HCT116 (cell line): Measurements from ENCODE around the gene NAV3. TPM values are rescaled to one million over a fixed set of nuclear protein-coding genes. Genes with fewer than 3 reads are reported as not detected.

Experiments used
- ATAC-seq: fragments of 200-7000 bp; cut with Tn5 transposase; 2 replicates; pipeline ENCODE4 v1.9.1; 2020; ENCODE audit warnings: mild to moderate bottlenecking, moderate library complexity
- BruUV-seq: library from RNA; stranded (reverse); fragments of 400-500 nt; replicated peaks from 2 replicates; lab custom pipeline; 2021; lab: Mats Ljungman, UMichigan
- CTCF ChIA-PET: fragments of 300-600 bp; sonication (Branson Sonifier 250); formaldehyde crosslinking; loops from one replicate; lab custom pipeline; 2021; ENCODE audit warnings: antibody characterized with exemption; lab: Charles Lee
- POLR2A ChIA-PET: fragments of 300-600, 350-600 bp; sonication (Branson Sonifier 250); formaldehyde crosslinking; loops from one replicate; lab custom pipeline; 2021; ENCODE audit warnings: antibody characterized with exemption; lab: Charles Lee
- RAD21 ChIA-PET, 2 experiments: fragments of 300-600 bp; sonication (Branson Sonifier 250); formaldehyde crosslinking; loops; one replicate each; lab custom pipeline; 2023; ENCODE audit warnings: low total read pairs in 2 of 2; ENCODE audit not compliant: uncharacterized antibody in 2 of 2, unreplicated experiment in 2 of 2, low non-redundant PET in 1 of 2; lab: Charles Lee
- DNase-seq: peaks from one replicate; pipeline ENCODE4 v3.0.0-alpha.2; 2010; ENCODE audit warnings: low read depth, low spot score
- H2AFZ ChIP-seq: fragments of 200-600 bp; shearing (Covaris generic), sonication (generic); 2 replicates; pipeline ENCODE4 v1.6.1; 2017; ENCODE audit warnings: low read depth, mixed run types, mixed read lengths, antibody characterized with exemption, low read length; ENCODE audit not compliant: poor library complexity, severe bottlenecking
- H3K27ac ChIP-seq: 2 replicates; pipeline ENCODE4 v1.5.1; 2012; ENCODE audit warnings: low read depth, low read length
- H3K27me3 ChIP-seq: fragments of 200-600 bp; sonication (generic); 2 replicates; pipeline ENCODE4 v1.6.1; 2016; ENCODE audit warnings: mixed run types, low read length, mixed read lengths; ENCODE audit not compliant: insufficient read depth
- H3K36me3 ChIP-seq, 2 experiments: fragments of 200-500 bp in 1 of 2; fragments of 200-600 bp in 1 of 2; sonication (Bioruptor generic) in 1 of 2; sonication (generic) in 1 of 2; 2 replicates each; pipeline versions ENCODE4 v1.5.1 to v1.6.1; 2014 to 2016; ENCODE audit warnings: low read length in 2 of 2, inconsistent platforms in 1 of 2, mixed read lengths in 1 of 2, mixed run types in 1 of 2; ENCODE audit not compliant: insufficient read depth in 2 of 2, control insufficient read depth in 1 of 2
- H3K4me1 ChIP-seq, 2 experiments: fragments of 200-600 bp in 1 of 2; sonication (generic) in 1 of 2; 2 replicates each; pipeline versions ENCODE4 v1.5.1 to v1.6.1; 2012 to 2017; ENCODE audit warnings: low read length in 2 of 2, inconsistent platforms in 1 of 2, mild to moderate bottlenecking in 1 of 2, mixed read lengths in 1 of 2, mixed run types in 1 of 2, moderate library complexity in 1 of 2; ENCODE audit not compliant: insufficient read depth in 2 of 2, control insufficient read depth in 1 of 2
- H3K4me2 ChIP-seq: fragments of 200-600 bp; sonication (generic); 2 replicates; pipeline ENCODE4 v1.6.1; 2017; ENCODE audit warnings: mixed run types, low read length, mixed read lengths
- H3K4me3 ChIP-seq, 2 experiments: fragments of 200-600 bp in 1 of 2; sonication (generic) in 1 of 2; replicated peaks in 1 of 2; 2 replicates each; pipeline ENCODE4 v1.5.1; 2011 to 2016; ENCODE audit warnings: low read length in 2 of 2, control low read depth in 1 of 2, low read depth in 1 of 2, mild to moderate bottlenecking in 1 of 2, mixed read lengths in 1 of 2, mixed run types in 1 of 2
- H3K79me2 ChIP-seq: fragments of 200-600 bp; sonication (generic); 2 replicates; pipeline ENCODE4 v1.6.1; 2017; ENCODE audit warnings: mild to moderate bottlenecking, mixed run types, low read length, moderate library complexity, mixed read lengths; ENCODE audit not compliant: insufficient read depth
- H3K9ac ChIP-seq: fragments of 200-600 bp; sonication (generic); 2 replicates; pipeline ENCODE4 v1.6.1; 2016; ENCODE audit warnings: low read length, mixed read lengths
- H3K9me2 ChIP-seq: fragments of 200-600 bp; sonication (generic), shearing (Covaris generic); 2 replicates; pipeline ENCODE4 v1.6.1; 2017; ENCODE audit warnings: mixed run types, mild to moderate bottlenecking, moderate library complexity; ENCODE audit not compliant: insufficient read depth
- H3K9me3 ChIP-seq, 2 experiments: fragments of 200-500 bp in 1 of 2; fragments of 200-600 bp in 1 of 2; sonication (Bioruptor generic) in 1 of 2; sonication (generic) in 1 of 2; 2 replicates each; pipeline ENCODE4 v1.6.1; 2014 to 2017; ENCODE audit warnings: low read length in 2 of 2, mixed read lengths in 2 of 2, inconsistent platforms in 1 of 2, low read depth in 1 of 2, mild to moderate bottlenecking in 1 of 2, mixed run types in 1 of 2, moderate library complexity in 1 of 2; ENCODE audit not compliant: control insufficient read depth in 1 of 2, insufficient read depth in 1 of 2
- H4K20me1 ChIP-seq: fragments of 200-600 bp; sonication (generic), shearing (Covaris generic); 2 replicates; pipeline ENCODE4 v1.6.1; 2017; ENCODE audit warnings: mixed run types, mild to moderate bottlenecking, moderate library complexity; ENCODE audit not compliant: insufficient read depth
- CBX3 ChIP-seq: IDR thresholded peaks from 2 replicates; pipeline ENCODE4 v1.6.1; 2012; ENCODE audit warnings: low read depth
- CEBPB ChIP-seq: IDR thresholded peaks from 2 replicates; pipeline ENCODE4 v1.6.1; 2012; ENCODE audit warnings: low read depth
- EGR1 ChIP-seq: IDR thresholded peaks from 2 replicates; pipeline ENCODE4 v1.6.1; 2012; ENCODE audit warnings: low read depth
- ELF1 ChIP-seq: IDR thresholded peaks from 2 replicates; pipeline ENCODE4 v1.6.1; 2012; ENCODE audit warnings: low read depth, borderline replicate concordance
- EZH2phosphoT487 ChIP-seq: fragments of 200-600 bp; IDR thresholded peaks from 2 replicates; pipeline ENCODE4 v1.6.1; 2018; ENCODE audit warnings: antibody characterized with exemption, borderline replicate concordance
- FOSL1 ChIP-seq: IDR thresholded peaks from 2 replicates; pipeline ENCODE4 v1.6.1; 2012; ENCODE audit warnings: low read depth
- POLR2AphosphoS5 ChIP-seq: IDR thresholded peaks from 2 replicates; pipeline ENCODE4 v1.6.1; 2011; ENCODE audit warnings: mild to moderate bottlenecking, low read depth, low read length, moderate library complexity
- SIN3A ChIP-seq: IDR thresholded peaks from 2 replicates; pipeline ENCODE4 v1.6.1; 2012; ENCODE audit warnings: low read depth
- SP1 ChIP-seq: IDR thresholded peaks from 2 replicates; pipeline ENCODE4 v1.6.1; 2012; ENCODE audit warnings: low read depth
- SRF ChIP-seq: IDR thresholded peaks from 2 replicates; pipeline ENCODE4 v1.6.1; 2012; ENCODE audit warnings: low read depth
- TCF7L2 ChIP-seq: IDR thresholded peaks from 2 replicates; pipeline ENCODE4 v1.7.0; 2011; ENCODE audit warnings: borderline replicate concordance, inconsistent platforms; ENCODE audit not compliant: insufficient read depth, insufficient read length; ENCODE audit errors: extremely low read depth
- ZFX ChIP-seq: fragments of 450-650 bp; IDR thresholded peaks from 2 replicates; pipeline ENCODE4 v1.6.1; 2017
- ZNF274 ChIP-seq: fragments of 200-500 bp; sonication (Bioruptor generic); IDR thresholded peaks from 2 replicates; pipeline ENCODE4 v1.6.1; 2014; ENCODE audit warnings: mild to moderate bottlenecking, low read depth, low read length, inconsistent platforms
- intact Hi-C: fragments of 100-400 bp; cut with micrococcal nuclease; formaldehyde crosslinking; loops from 2 replicates; pipeline ENCODE4 v1.10.0; 2022
- total RNA-seq: library from RNA; stranded (reverse); gene quantifications from one replicate; pipeline ENCODE4 v1.2.1, GENCODE V29; 2021; ENCODE audit not compliant: unreplicated experiment
- TF ChIP-seq, protein P1 (sequence below): IDR thresholded peaks from 2 replicates; pipeline ENCODE4 v1.6.1; 2012; ENCODE audit warnings: low read depth

NAV3 gene
- total RNA-seq, 1 experiment from 2014 or later: 7.8 TPM

DNA sequence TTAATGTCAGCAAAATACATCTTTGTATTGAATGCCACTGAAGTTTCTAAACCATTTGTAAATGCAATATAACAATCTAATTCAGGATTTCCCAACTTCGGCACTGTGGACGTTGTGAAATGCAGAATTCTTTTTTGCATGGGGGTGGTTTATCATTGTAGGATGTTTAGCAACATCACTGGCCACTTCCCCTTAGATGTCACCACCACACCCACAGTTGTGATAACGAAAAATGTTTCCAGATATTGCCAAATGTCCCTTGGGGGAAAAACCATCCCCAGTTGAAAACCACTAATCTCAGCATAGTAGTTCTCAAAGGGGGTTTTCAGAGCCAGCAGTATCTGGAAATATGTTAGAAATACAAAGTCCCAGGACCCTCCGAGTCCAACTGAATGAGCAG, 203.3 kb downstream of the NAV3 start (continued):
- TF ChIP-seq, protein P1, sequence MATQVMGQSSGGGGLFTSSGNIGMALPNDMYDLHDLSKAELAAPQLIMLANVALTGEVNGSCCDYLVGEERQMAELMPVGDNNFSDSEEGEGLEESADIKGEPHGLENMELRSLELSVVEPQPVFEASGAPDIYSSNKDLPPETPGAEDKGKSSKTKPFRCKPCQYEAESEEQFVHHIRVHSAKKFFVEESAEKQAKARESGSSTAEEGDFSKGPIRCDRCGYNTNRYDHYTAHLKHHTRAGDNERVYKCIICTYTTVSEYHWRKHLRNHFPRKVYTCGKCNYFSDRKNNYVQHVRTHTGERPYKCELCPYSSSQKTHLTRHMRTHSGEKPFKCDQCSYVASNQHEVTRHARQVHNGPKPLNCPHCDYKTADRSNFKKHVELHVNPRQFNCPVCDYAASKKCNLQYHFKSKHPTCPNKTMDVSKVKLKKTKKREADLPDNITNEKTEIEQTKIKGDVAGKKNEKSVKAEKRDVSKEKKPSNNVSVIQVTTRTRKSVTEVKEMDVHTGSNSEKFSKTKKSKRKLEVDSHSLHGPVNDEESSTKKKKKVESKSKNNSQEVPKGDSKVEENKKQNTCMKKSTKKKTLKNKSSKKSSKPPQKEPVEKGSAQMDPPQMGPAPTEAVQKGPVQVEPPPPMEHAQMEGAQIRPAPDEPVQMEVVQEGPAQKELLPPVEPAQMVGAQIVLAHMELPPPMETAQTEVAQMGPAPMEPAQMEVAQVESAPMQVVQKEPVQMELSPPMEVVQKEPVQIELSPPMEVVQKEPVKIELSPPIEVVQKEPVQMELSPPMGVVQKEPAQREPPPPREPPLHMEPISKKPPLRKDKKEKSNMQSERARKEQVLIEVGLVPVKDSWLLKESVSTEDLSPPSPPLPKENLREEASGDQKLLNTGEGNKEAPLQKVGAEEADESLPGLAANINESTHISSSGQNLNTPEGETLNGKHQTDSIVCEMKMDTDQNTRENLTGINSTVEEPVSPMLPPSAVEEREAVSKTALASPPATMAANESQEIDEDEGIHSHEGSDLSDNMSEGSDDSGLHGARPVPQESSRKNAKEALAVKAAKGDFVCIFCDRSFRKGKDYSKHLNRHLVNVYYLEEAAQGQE: no peak
- TF ChIP-seq POLR2AphosphoS5 (no peak), EZH2phosphoT487 (no peak), SRF (no peak), SIN3A (no peak)

DNA sequence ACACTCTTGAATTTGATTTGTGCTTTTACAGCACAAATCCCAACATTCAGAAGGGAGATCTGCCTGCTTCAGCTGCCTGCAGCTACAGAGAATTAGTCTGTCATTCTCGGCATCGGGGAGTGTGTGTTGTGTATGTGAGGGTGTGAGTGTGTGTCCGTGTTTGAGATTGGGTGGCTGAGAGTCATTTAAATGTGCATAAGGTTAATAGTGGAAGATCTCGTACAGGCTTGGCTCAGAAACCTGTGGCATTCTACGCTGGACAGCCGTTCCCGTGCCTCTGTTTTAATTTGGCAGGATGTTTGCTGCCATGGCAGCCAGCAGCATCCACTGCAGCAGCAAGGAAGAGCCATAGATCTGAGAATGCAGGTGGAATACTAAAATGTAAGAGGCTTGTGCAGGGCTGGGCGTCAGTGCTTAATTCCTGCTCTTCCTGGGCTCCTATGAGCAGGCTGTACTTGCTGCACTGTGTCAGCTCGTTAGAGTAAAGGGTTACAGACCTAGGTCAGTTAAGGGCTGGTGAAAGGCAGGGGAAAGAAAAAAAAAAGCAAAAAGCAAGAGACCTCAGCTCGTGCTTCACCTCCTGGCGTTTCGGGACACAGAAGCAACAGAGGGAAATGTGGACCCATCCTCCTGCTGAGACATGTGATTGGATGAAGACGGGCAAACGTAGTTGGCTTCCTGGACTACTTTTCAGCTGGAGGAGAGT, 205.4 kb downstream of the NAV3 start:
- RAD21 ChIA-PET: no interaction called here
- intact Hi-C loops: no loop called here
- H3K4me3 ChIP-seq: no peak overlapping the region
- no peak overlapping the region for H3K4me2 ChIP-seq
- no peaks in the 10 kb centered on the region for H3K9me3 ChIP-seq
- H3K79me2 ChIP-seq: no peaks in the 10 kb centered on the region
- no peak for DNase-seq
- no peaks in the 10 kb centered on the region for H3K4me1 ChIP-seq
- POLR2A ChIA-PET: no interaction called here
- no TSS peak for BruUV-seq
- H3K27me3 ChIP-seq: no peaks in the 10 kb centered on the region
- no peak overlapping the region for H3K9ac ChIP-seq
- no peaks in the 10 kb centered on the region for H3K9me2 ChIP-seq
- no peaks in the 10 kb centered on the region for H3K36me3 ChIP-seq
- CTCF ChIA-PET: no interaction called here
- no peak for ATAC-seq
- no peaks in the 10 kb centered on the region for H4K20me1 ChIP-seq
- no peak overlapping the region for H3K27ac ChIP-seq
- TF ChIP-seq CBX3 (no peak), FOSL1 (no peak), ZFX (no peak), SRF (no peak), ZNF274 (no peak), CEBPB (no peak), EGR1 (no peak), TCF7L2 (no peak), SP1 (no peak), ELF1 (no peak)
- TF ChIP-seq, protein P1: no peak
- no peak overlapping the region for H2AFZ ChIP-seq
